RWPE2 (cell line): ENCODE data around the gene SOCS7.

Experiments used
- ATAC-seq: fragments of 200-7000 bp; cut with Tn5 transposase; 3 replicates; pipeline ENCODE4 v1.9.1; 2021; ENCODE audit warnings: low read depth
- DNase-seq: peaks from one replicate; pipeline ENCODE4 v3.0.0-alpha.2; 2020; ENCODE audit warnings: low spot score
- H3K27ac ChIP-seq: fragments of 450-650 bp; 2 replicates; pipeline ENCODE4 v1.5.1; 2017; ENCODE audit warnings: mild to moderate bottlenecking; ENCODE audit not compliant: poor library complexity, severe bottlenecking
- H3K27me3 ChIP-seq: fragments of 250-450 bp; sonication (Bioruptor Pico); 2 replicates; pipeline ENCODE4 v1.5.1; 2021; ENCODE audit warnings: mild to moderate bottlenecking, moderate library complexity; ENCODE audit not compliant: insufficient read depth, poor library complexity, severe bottlenecking
- H3K36me3 ChIP-seq: fragments of 250-450 bp; sonication (Bioruptor Pico); 2 replicates; pipeline ENCODE4 v1.5.1; 2020; ENCODE audit warnings: low read depth, mild to moderate bottlenecking, moderate library complexity
- H3K4me1 ChIP-seq: fragments of 250-450 bp; sonication (Bioruptor Pico); 2 replicates; pipeline ENCODE4 v1.5.1; 2021; ENCODE audit warnings: mild to moderate bottlenecking, moderate library complexity; ENCODE audit not compliant: insufficient read depth, poor library complexity, severe bottlenecking
- H3K4me3 ChIP-seq: fragments of 250-450 bp; sonication (Bioruptor Pico); 2 replicates; pipeline ENCODE4 v1.5.1; 2021; ENCODE audit warnings: mild to moderate bottlenecking, moderate library complexity; ENCODE audit not compliant: severe bottlenecking
- H3K9me3 ChIP-seq: fragments of 250-450 bp; sonication (Bioruptor Pico); 2 replicates; pipeline ENCODE4 v1.5.1; 2021; ENCODE audit warnings: mild to moderate bottlenecking, moderate library complexity; ENCODE audit not compliant: severe bottlenecking
- CTCF ChIP-seq: fragments of 450-650 bp; IDR thresholded peaks from one replicate; pipeline ENCODE4 v1.5.1; 2017; ENCODE audit warnings: mild to moderate bottlenecking, moderate library complexity; ENCODE audit not compliant: poor library complexity, severe bottlenecking

Gene SOCS7

GRCh38 chr17:38425031-38425430, 73.4 kb downstream of the SOCS7 start:
- peaks cover 4% of the 10 kb centered on the region for H3K4me1 ChIP-seq
- ATAC-seq (no peak), DNase-seq (no peak)
- H3K27me3 ChIP-seq: peaks cover 4% of the 10 kb centered on the region
- no peak overlapping the region for H3K27ac ChIP-seq
- H3K4me3 ChIP-seq: no peak overlapping the region
- no peaks in the 10 kb centered on the region for H3K9me3 ChIP-seq
- no peak for TF ChIP-seq CTCF
- H3K36me3 ChIP-seq: no peaks in the 10 kb centered on the region

GRCh38 chr17:38425744-38426143, 74.1 kb downstream of the SOCS7 start:
- no peak for TF ChIP-seq CTCF
- H3K27me3 ChIP-seq: no peaks in the 10 kb centered on the region
- no peaks in the 10 kb centered on the region for H3K9me3 ChIP-seq
- H3K4me1 ChIP-seq: peaks cover 4% of the 10 kb centered on the region
- no peak overlapping the region for H3K4me3 ChIP-seq
- no peaks in the 10 kb centered on the region for H3K36me3 ChIP-seq
- no peak for ATAC-seq
- H3K27ac ChIP-seq: no peak overlapping the region
- DNase-seq: no peak

- Histone ChIP-seq H3K4me1 (peaks cover 4% of the 10 kb centered on the region), H3K27ac (no peak overlapping the region), H3K36me3 (no peaks in the 10 kb centered on the region), H3K27me3 (no peaks in the 10 kb centered on the region), H3K9me3 (no peaks in the 10 kb centered on the region), H3K4me3 (no peak overlapping the region)
- DNase-seq (no peak), ATAC-seq (no peak)
- TF ChIP-seq CTCF: no peak
These were observed 74.8 kb downstream of the SOCS7 start for GRCh38 chr17:38426441-38426840.

GRCh38 chr17:38427160-38427949, 75.7 kb downstream of the SOCS7 start:
- peak overlapping the region; percentile 73 for H3K27ac ChIP-seq
- H3K36me3 ChIP-seq: no peaks in the 10 kb centered on the region
- peaks cover 4% of the 10 kb centered on the region for H3K4me1 ChIP-seq
- no peak for DNase-seq
- no peaks in the 10 kb centered on the region for H3K9me3 ChIP-seq
- TF ChIP-seq CTCF: no peak
- ATAC-seq: no peak
- H3K27me3 ChIP-seq: no peaks in the 10 kb centered on the region
- peak overlapping the region; percentile 99 for H3K4me3 ChIP-seq

GRCh38 chr17:38428112-38428642, 76.5 kb downstream of the SOCS7 start, which contains the start of gene ARHGAP23:
Gene ARHGAP23, plus strand, starts transcription at chr17:38428464. Its CDS starts 22 bp downstream, at chr17:38428486.
- no peaks in the 10 kb centered on the region for H3K36me3 ChIP-seq
- ATAC-seq (peak; percentile 41), DNase-seq (no peak)
- peaks cover 4% of the 10 kb centered on the region for H3K4me1 ChIP-seq
- H3K27me3 ChIP-seq: no peaks in the 10 kb centered on the region
- no peaks in the 10 kb centered on the region for H3K9me3 ChIP-seq
- no peak for TF ChIP-seq CTCF
- H3K27ac ChIP-seq: peak within 1 kb of the TSS; percentile 73
- peak within 1 kb of the TSS; percentile 99 for H3K4me3 ChIP-seq
